ENCODE measurements around the gene CHRNA9. TPM values are rescaled to one million over a fixed set of nuclear protein-coding genes. Genes with fewer than 3 reads are reported as not detected.

The CHRNA9 gene
- total and polyA plus RNA-seq, 2 of the 4 experiments (the other 2 are of a cell fraction) = not detected

GRCh38 chr4:40389986-40390385 is 54.9 kb downstream of the CHRNA9 start:
- no peaks in the 10 kb centered on the region for H4K20me1 ChIP-seq (ENCODE audit: insufficient read depth, low read length)
- H4K8ac ChIP-seq (ENCODE audit: low read depth in 2 of 2, low read length in 2 of 2) = no peak overlapping the region
- no peak overlapping the region for H3K4me3 ChIP-seq (ENCODE audit: insufficient read depth, low read depth, low read length)
- no peak for TF ChIP-seq NFE2L2 (IDR thresholded peaks at IDR 0.05; ENCODE audit: low read depth, low read length)
- no peak for TF ChIP-seq SMC3 (IDR thresholded peaks at IDR 0.05; ENCODE audit: low read depth, low read length)
- no peak for TF ChIP-seq RFX5 (IDR thresholded peaks at IDR 0.05; ENCODE audit: low read depth, low read length)
- no peak for TF ChIP-seq CTCF (conservative IDR thresholded peaks at IDR 0.05; ENCODE audit: low read depth, low read length)
- TF ChIP-seq CHD1 (IDR thresholded peaks at IDR 0.05; ENCODE audit: low read depth, low read length) = no peak
- TF ChIP-seq RCOR1 (IDR thresholded peaks at IDR 0.05; ENCODE audit: insufficient replicate concordance, low read length) = no peak
- no peak for TF ChIP-seq USF2 (IDR thresholded peaks at IDR 0.05; ENCODE audit: low read depth, low read length)
- TF ChIP-seq FOS (IDR thresholded peaks at IDR 0.05; ENCODE audit: low read depth, low read length) = no peak
- TF ChIP-seq MAZ (IDR thresholded peaks at IDR 0.05; ENCODE audit: borderline replicate concordance, low read depth, low read length) = no peak
- no peak for TF ChIP-seq MXI1 (IDR thresholded peaks at IDR 0.05; ENCODE audit: borderline replicate concordance, low read depth, low read length)
- TF ChIP-seq RAD21 (IDR thresholded peaks at IDR 0.05; ENCODE audit: low read length) = no peak
- TF ChIP-seq, protein P1, sequence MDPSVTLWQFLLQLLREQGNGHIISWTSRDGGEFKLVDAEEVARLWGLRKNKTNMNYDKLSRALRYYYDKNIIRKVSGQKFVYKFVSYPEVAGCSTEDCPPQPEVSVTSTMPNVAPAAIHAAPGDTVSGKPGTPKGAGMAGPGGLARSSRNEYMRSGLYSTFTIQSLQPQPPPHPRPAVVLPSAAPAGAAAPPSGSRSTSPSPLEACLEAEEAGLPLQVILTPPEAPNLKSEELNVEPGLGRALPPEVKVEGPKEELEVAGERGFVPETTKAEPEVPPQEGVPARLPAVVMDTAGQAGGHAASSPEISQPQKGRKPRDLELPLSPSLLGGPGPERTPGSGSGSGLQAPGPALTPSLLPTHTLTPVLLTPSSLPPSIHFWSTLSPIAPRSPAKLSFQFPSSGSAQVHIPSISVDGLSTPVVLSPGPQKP (IDR thresholded peaks at IDR 0.05; ENCODE audit: borderline replicate concordance, low read depth, low read length) = no peak
- H3K9ac ChIP-seq (ENCODE audit: low read depth, low read length) = no peak overlapping the region
- intact Hi-C loops (cut with micrococcal nuclease) = no loop called here
- H2BK15ac ChIP-seq (ENCODE audit: low read depth, low read length) = no peak overlapping the region
- H3K36me3 ChIP-seq (ENCODE audit: control insufficient read depth, insufficient read depth, low read length) = no peaks in the 10 kb centered on the region
- CTCF ChIA-PET = interaction anchor here (1.2 kb wide), 1 partner anchor 73 kb away, joined by 3 read pairs; no protein-coding TSS in a partner anchor
- H2BK120ac ChIP-seq (ENCODE audit: low read depth, low read length) = no peak overlapping the region
- no peak overlapping the region for H2BK5ac ChIP-seq (ENCODE audit: low read depth, low read length, poor library complexity, severe bottlenecking)
- no TSS peak for BruUV-seq (replicated peaks)
- dilution Hi-C loops (cut with HindIII; ENCODE audit: low sequenced_read_pairs, unreplicated experiment) = no loop called here
- H3K9me1 ChIP-seq (ENCODE audit: insufficient read depth, low read length) = no peaks in the 10 kb centered on the region
- H2AK9ac ChIP-seq (replicated peaks; ENCODE audit: low read depth, low read length, poor library complexity) = no peak overlapping the region
- no peak overlapping the region for H3K14ac ChIP-seq (replicated peaks; ENCODE audit: low read depth, low read length)
- no peak overlapping the region for H4K5ac ChIP-seq (ENCODE audit: low read depth, low read length)
- H3K9me3 ChIP-seq (ENCODE audit: control insufficient read depth, insufficient read depth, low read length) = no peaks in the 10 kb centered on the region
- no peaks in the 10 kb centered on the region for H3K79me1 ChIP-seq (ENCODE audit: low read depth in 1 of 2, low read length in 2 of 2)
- H4K91ac ChIP-seq (ENCODE audit: insufficient read depth, low read depth, low read length) = no peak overlapping the region
- H3K23ac ChIP-seq (ENCODE audit: low read depth, low read length) = no peak overlapping the region
- peaks cover 12% of the 10 kb centered on the region for H3K27me3 ChIP-seq (ENCODE audit: control insufficient read depth, insufficient read depth, low read length)
- no CpG with 5 or more reads among the region's 4 CpGs for WGBS, 2 experiments (ENCODE audit: extremely low coverage in 2 of 2, insufficient read length in 1 of 2)
- H3K4ac ChIP-seq (ENCODE audit: low read depth, low read length) = no peak overlapping the region
- DNase-seq = no peak
- H2BK20ac ChIP-seq (ENCODE audit: low read depth, low read length) = no peak overlapping the region
- H3K4me1 ChIP-seq (ENCODE audit: control insufficient read depth, insufficient read depth, low read length) = no peaks in the 10 kb centered on the region
- no peak overlapping the region for H2AFZ ChIP-seq (replicated peaks; ENCODE audit: low read length, poor library complexity)
- no peak for ATAC-seq (ENCODE audit: low read depth)
- H3K18ac ChIP-seq (ENCODE audit: low read depth, low read length) = no peak overlapping the region
- no peak overlapping the region for H3K56ac ChIP-seq (ENCODE audit: extremely low read depth, insufficient read depth, low read length)
- H3K27ac ChIP-seq (ENCODE audit: insufficient read depth, low read length) = no peak overlapping the region
- POLR2A ChIA-PET (ENCODE audit: unreplicated experiment) = no interaction called here
- in situ Hi-C loops (cut with MboI; ENCODE audit: low sequenced_read_pairs) = no loop called here
- H2AK5ac ChIP-seq (ENCODE audit: low read depth, low read length) = no peak overlapping the region
- H3K4me2 ChIP-seq (ENCODE audit: low read depth, low read length) = no peak overlapping the region

All from IMR-90 (cell line).